MCF 10A (cell line): ENCODE results near the gene PSAP. TPM values are rescaled to one million over a fixed set of nuclear protein-coding genes. Genes with fewer than 3 reads are reported as not detected.

Source experiments
- BruUV-seq: library from RNA; stranded (reverse); fragments of 400-500 nt; replicated peaks from 2 replicates; lab custom pipeline; 2021; lab: Mats Ljungman, UMichigan
- CTCF ChIA-PET: fragments of 300-600 bp; sonication (Branson Sonifier 250); formaldehyde crosslinking; extraction: SDS; loops from one replicate; lab custom pipeline; 2021; ENCODE audit warnings: antibody characterized with exemption, inconsistent platforms; lab: Yijun Ruan, JAX
- POLR2A ChIA-PET: fragments of 300-600, 350-650 bp; sonication (Branson Sonifier 250); formaldehyde crosslinking; extraction: SDS; loops from one replicate; lab custom pipeline; 2020; ENCODE audit warnings: antibody characterized with exemption, inconsistent platforms; lab: Yijun Ruan, JAX
- DNase-seq: peaks from one replicate; pipeline ENCODE4 v3.0.0-alpha.2; 2018; ENCODE audit not compliant: unreplicated experiment
- H3K27ac Mint-ChIP-seq: one replicate; pipeline ENCODE4 v1.8.0; 2022; ENCODE audit warnings: mild to moderate bottlenecking, low read depth, mixed read lengths; ENCODE audit not compliant: unreplicated experiment
- H3K27me3 Mint-ChIP-seq: one replicate; pipeline ENCODE4 v1.8.0; 2022; ENCODE audit warnings: mixed read lengths; ENCODE audit not compliant: insufficient read depth, unreplicated experiment
- H3K36me3 Mint-ChIP-seq: one replicate; pipeline ENCODE4 v1.8.0; 2022; ENCODE audit warnings: mild to moderate bottlenecking, moderate library complexity, mixed read lengths; ENCODE audit not compliant: insufficient read depth, unreplicated experiment
- H3K4me1 Mint-ChIP-seq: one replicate; pipeline ENCODE4 v1.8.0; 2022; ENCODE audit warnings: mixed read lengths; ENCODE audit not compliant: insufficient read depth, unreplicated experiment
- H3K4me3 Mint-ChIP-seq: one replicate; pipeline ENCODE4 v1.8.0; 2022; ENCODE audit warnings: mild to moderate bottlenecking, moderate library complexity, mixed read lengths; ENCODE audit not compliant: unreplicated experiment
- H3K9me3 Mint-ChIP-seq: one replicate; pipeline ENCODE4 v1.8.0; 2022; ENCODE audit warnings: mixed read lengths; ENCODE audit not compliant: unreplicated experiment
- intact Hi-C: fragments of 100-400 bp; cut with micrococcal nuclease; formaldehyde crosslinking; loops from 2 replicates; pipeline ENCODE4 v1.14.1; 2022
- total RNA-seq: library from RNA; stranded (reverse); gene quantifications from 2 replicates; pipeline ENCODE4 v1.2.3, GENCODE V29; 2022
- TF ChIP-seq, protein P1 (sequence below): fragments of 200-600 bp; IDR thresholded peaks from one replicate; pipeline ENCODE4 v1.8.0; 2022; ENCODE audit warnings: antibody characterized with exemption, mild to moderate bottlenecking; ENCODE audit not compliant: unreplicated experiment

The PSAP gene
- total RNA-seq, 1 experiment from 2014 or later = 506 TPM

- CTCF ChIA-PET = interaction anchor here (0.6 to 6.4 kb wide), 12 partner anchors 10 to 322 kb away, joined by 3 to 50 read pairs (median 3); no protein-coding TSS in a partner anchor
- POLR2A ChIA-PET = no interaction called here
Measured at GRCh38 chr10:71893920-71894319, 42.9 kb upstream of the PSAP start.

DNA sequence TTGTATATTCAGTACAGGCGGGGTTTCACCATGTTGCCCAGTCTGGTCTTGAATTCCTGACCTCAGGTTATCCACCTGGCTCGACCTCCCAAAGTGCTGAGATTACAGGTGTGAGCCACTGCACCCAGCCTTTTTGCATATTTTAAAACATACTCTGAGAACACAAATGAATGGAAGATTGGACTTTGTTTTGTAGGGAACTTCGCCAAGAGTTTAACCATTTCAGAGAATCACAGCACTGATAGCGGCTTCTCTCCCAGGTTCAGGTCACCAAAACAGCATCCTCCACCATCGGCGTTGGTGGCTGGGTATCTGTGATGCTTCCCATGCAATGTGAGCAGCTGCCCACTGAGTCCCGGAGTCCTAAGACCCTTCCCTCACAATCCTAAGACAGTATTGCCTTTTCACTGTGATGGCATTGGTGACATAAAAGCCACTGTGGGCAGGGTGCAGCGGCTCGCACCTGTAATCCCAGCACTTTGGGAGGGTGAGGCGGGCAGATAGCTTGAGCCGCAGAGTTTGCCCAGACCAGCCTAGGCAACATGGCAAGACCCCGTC, 42.3 kb upstream of the PSAP start:
- intact Hi-C loops = loop anchor here (10.0 kb wide), 1 partner anchor 579 kb away; the partner anchor contains the start of gene SLC29A3
- BruUV-seq = no TSS peak
- H3K27ac Mint-ChIP-seq = no peak overlapping the region
- H3K27me3 Mint-ChIP-seq = no peaks in the 10 kb centered on the region
- no peaks in the 10 kb centered on the region for H3K36me3 Mint-ChIP-seq
- no peaks in the 10 kb centered on the region for H3K9me3 Mint-ChIP-seq
- TF ChIP-seq, protein P1, sequence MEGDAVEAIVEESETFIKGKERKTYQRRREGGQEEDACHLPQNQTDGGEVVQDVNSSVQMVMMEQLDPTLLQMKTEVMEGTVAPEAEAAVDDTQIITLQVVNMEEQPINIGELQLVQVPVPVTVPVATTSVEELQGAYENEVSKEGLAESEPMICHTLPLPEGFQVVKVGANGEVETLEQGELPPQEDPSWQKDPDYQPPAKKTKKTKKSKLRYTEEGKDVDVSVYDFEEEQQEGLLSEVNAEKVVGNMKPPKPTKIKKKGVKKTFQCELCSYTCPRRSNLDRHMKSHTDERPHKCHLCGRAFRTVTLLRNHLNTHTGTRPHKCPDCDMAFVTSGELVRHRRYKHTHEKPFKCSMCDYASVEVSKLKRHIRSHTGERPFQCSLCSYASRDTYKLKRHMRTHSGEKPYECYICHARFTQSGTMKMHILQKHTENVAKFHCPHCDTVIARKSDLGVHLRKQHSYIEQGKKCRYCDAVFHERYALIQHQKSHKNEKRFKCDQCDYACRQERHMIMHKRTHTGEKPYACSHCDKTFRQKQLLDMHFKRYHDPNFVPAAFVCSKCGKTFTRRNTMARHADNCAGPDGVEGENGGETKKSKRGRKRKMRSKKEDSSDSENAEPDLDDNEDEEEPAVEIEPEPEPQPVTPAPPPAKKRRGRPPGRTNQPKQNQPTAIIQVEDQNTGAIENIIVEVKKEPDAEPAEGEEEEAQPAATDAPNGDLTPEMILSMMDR = no peak
- ChIA-PET CTCF (interaction anchor here (0.6 to 6.4 kb wide), 8 partner anchors 53 to 200 kb away, joined by 3 to 50 read pairs (median 4); no protein-coding TSS in a partner anchor), POLR2A (interaction anchor here (0.7 kb wide), 1 partner anchor 40 kb away, joined by 4 read pairs; no protein-coding TSS in a partner anchor)
- H3K4me3 Mint-ChIP-seq = no peak overlapping the region
- no peak for DNase-seq
- H3K4me1 Mint-ChIP-seq = peaks cover 11% of the 10 kb centered on the region

More at GRCh38 chr10:71893920-71894319, 42.9 kb upstream of the PSAP start:
- no peaks in the 10 kb centered on the region for H3K9me3 Mint-ChIP-seq
- BruUV-seq = no TSS peak
- no peaks in the 10 kb centered on the region for H3K36me3 Mint-ChIP-seq
- H3K4me1 Mint-ChIP-seq = peaks cover 7% of the 10 kb centered on the region
- no peak overlapping the region for H3K27ac Mint-ChIP-seq
- H3K27me3 Mint-ChIP-seq = no peaks in the 10 kb centered on the region
- no peak for DNase-seq
- TF ChIP-seq, protein P1 = no peak
- intact Hi-C loops = loop anchor here (10.0 kb wide), 1 partner anchor 579 kb away; the partner anchor contains the start of gene SLC29A3
- H3K4me3 Mint-ChIP-seq = no peak overlapping the region

DNA sequence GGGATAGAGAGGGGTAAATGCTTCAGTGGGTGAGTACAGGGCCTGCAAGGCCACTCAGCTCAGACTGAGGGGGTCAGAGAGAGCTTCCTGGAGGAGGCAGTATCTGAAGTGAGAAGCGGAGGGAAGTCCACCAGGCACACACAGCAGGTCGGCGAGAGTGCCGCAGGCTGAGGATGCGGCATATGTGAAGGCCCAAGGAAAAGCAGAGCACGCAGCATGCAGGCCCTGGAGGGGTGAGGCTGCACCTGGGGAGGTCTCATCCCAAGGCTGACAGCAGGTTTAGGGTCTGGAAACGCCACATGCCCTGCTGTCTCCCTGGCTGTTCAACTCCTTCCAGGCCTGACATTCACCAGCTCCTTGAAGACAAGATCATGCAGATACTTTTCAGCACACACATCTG, 40.4 kb upstream of the PSAP start:
- Mint-ChIP-seq H3K4me1 (peaks cover 11% of the 10 kb centered on the region), H3K9me3 (no peaks in the 10 kb centered on the region), H3K27ac (no peak overlapping the region), H3K4me3 (peak overlapping the region; percentile 8), H3K27me3 (no peaks in the 10 kb centered on the region), H3K36me3 (no peaks in the 10 kb centered on the region)
- no peak for DNase-seq
- ChIA-PET CTCF (interaction anchor here (0.5 to 2.4 kb wide), 2 partner anchors 53 to 67 kb away, joined by 3 to 10 read pairs; no protein-coding TSS in a partner anchor), POLR2A (interaction anchor here (0.6 to 0.7 kb wide), 2 partner anchors 52 to 452 kb away, joined by 3 to 4 read pairs; no protein-coding TSS in a partner anchor)
- TF ChIP-seq, protein P1 = no peak
- intact Hi-C loops = loop anchor here (10.0 kb wide), 1 partner anchor 577 kb away; the partner anchor contains the start of gene SLC29A3
- BruUV-seq = no TSS peak

GRCh38 chr10:71889388-71889987, 38.4 kb upstream of the PSAP start:
- TSS peak; percentile 70 for BruUV-seq
- intact Hi-C loops = loop anchor here (2.0 kb wide), 1 partner anchor 57 kb away; no protein-coding TSS in a partner anchor
- Mint-ChIP-seq H3K27ac (peak overlapping the region; percentile 96), H3K4me1 (peaks cover 11% of the 10 kb centered on the region), H3K9me3 (no peaks in the 10 kb centered on the region), H3K27me3 (no peaks in the 10 kb centered on the region), H3K36me3 (no peaks in the 10 kb centered on the region), H3K4me3 (peak overlapping the region; percentile 96)
- TF ChIP-seq, protein P1 = no peak
- ChIA-PET CTCF (interaction anchor here (0.6 to 2.4 kb wide), 6 partner anchors 38 to 570 kb away, joined by 3 to 10 read pairs (median 4); partner anchors contain the start of genes PSAP, SLC29A3 and SPOCK2), POLR2A (interaction anchor here (0.6 to 2.3 kb wide), 7 partner anchors 11 to 1991 kb away, joined by 3 to 15 read pairs (median 4); partner anchors contain the start of gene PSAP)
- DNase-seq = peak; percentile 22
